NT2/D1 (cell line): ENCODE measurements around the gene TGM2.

ENCODE experiments used
- YY1 ChIP-seq: IDR thresholded peaks from 2 replicates; pipeline ENCODE4 v1.6.1; 2011; ENCODE audit not compliant: insufficient read length, insufficient read depth
- ZNF274 ChIP-seq: IDR thresholded peaks from 2 replicates; pipeline ENCODE4 v1.6.1; 2011; ENCODE audit warnings: mild to moderate bottlenecking, low read depth, low read length

GRCh38 chr20:38211200-38212097 lies 46.4 kb upstream of the TGM2 start:
- TF ChIP-seq YY1 (no peak), ZNF274 (no peak)
